HepG2 (cell line): Measurements from ENCODE around the gene OVCA2. TPM values are rescaled to one million over a fixed set of nuclear protein-coding genes. Genes with fewer than 3 reads are reported as not detected.

Source experiments
- AGO2 ChIP-seq: fragments of 200-400 bp; formaldehyde crosslinking; optimal IDR thresholded peaks from 2 replicates; pipeline ENCODE3; 2017; ENCODE audit warnings: mild to moderate bottlenecking, low read depth, low read length, moderate library complexity
- CTCF ChIP-seq: sonication (generic); formaldehyde crosslinking; IDR thresholded peaks from 2 replicates; pipeline ENCODE4 v1.5.0; 2020; ENCODE audit warnings: mild to moderate bottlenecking, missing genetic modification reagents, moderate library complexity
- FLYWCH1 ChIP-seq: sonication (generic); formaldehyde crosslinking; IDR thresholded peaks from 2 replicates; pipeline ENCODE4 v1.8.1; 2023; ENCODE audit warnings: mild to moderate bottlenecking, missing genetic modification reagents
- IRF2 ChIP-seq: IDR thresholded peaks from 2 replicates; pipeline ENCODE4 v1.6.1; 2018; ENCODE audit warnings: missing genetic modification reagents, missing compliant biosample characterization
- ISL2 ChIP-seq: sonication (generic); formaldehyde crosslinking; IDR thresholded peaks from 2 replicates; pipeline ENCODE4 v1.5.0; 2020; ENCODE audit warnings: missing genetic modification reagents
- JUND ChIP-seq: sonication (generic); formaldehyde crosslinking; IDR thresholded peaks from 2 replicates; pipeline ENCODE4 v1.8.0; 2022; ENCODE audit warnings: mild to moderate bottlenecking, missing genetic modification reagents
- MYPOP ChIP-seq: sonication (generic); formaldehyde crosslinking; IDR thresholded peaks from 2 replicates; pipeline ENCODE4 v1.8.1; 2023; ENCODE audit warnings: mild to moderate bottlenecking, moderate library complexity, missing genetic modification reagents
- PHF21A ChIP-seq: sonication (generic); formaldehyde crosslinking; IDR thresholded peaks from 2 replicates; pipeline ENCODE4 v1.5.0; 2020; ENCODE audit warnings: mild to moderate bottlenecking, missing genetic modification reagents
- POGZ ChIP-seq: sonication (generic); formaldehyde crosslinking; IDR thresholded peaks from 2 replicates; pipeline ENCODE4 v1.4.0; 2020; ENCODE audit warnings: mild to moderate bottlenecking, missing genetic modification reagents
- SNAPC4 ChIP-seq: sonication (generic); formaldehyde crosslinking; IDR thresholded peaks from 2 replicates; pipeline ENCODE4 v1.4.0; 2020; ENCODE audit warnings: mild to moderate bottlenecking, missing genetic modification reagents
- TBX2 ChIP-seq: sonication (generic); formaldehyde crosslinking; IDR thresholded peaks from 2 replicates; pipeline ENCODE4 v1.5.0; 2020; ENCODE audit warnings: missing genetic modification reagents, mild to moderate bottlenecking, borderline replicate concordance
- TSC22D2 ChIP-seq: sonication (generic); formaldehyde crosslinking; IDR thresholded peaks from 2 replicates; pipeline ENCODE4 v1.5.1; 2020; ENCODE audit warnings: missing genetic modification reagents, mild to moderate bottlenecking, borderline replicate concordance
- ZBTB42 ChIP-seq: sonication (generic); formaldehyde crosslinking; IDR thresholded peaks from 2 replicates; pipeline ENCODE4 v1.5.0; 2020; ENCODE audit warnings: mild to moderate bottlenecking, missing genetic modification reagents
- ZMAT3 ChIP-seq: sonication (generic); formaldehyde crosslinking; conservative IDR thresholded peaks from 2 replicates; pipeline ENCODE4 v1.7.0; 2021; ENCODE audit warnings: missing genetic modification reagents
- ZNF343 ChIP-seq: sonication (generic); formaldehyde crosslinking; IDR thresholded peaks from 2 replicates; pipeline ENCODE4 v1.4.0; 2020; ENCODE audit warnings: mild to moderate bottlenecking, missing genetic modification reagents
- ZNF550 ChIP-seq: sonication (generic); formaldehyde crosslinking; IDR thresholded peaks from 2 replicates; pipeline ENCODE4 v1.4.0; 2020; ENCODE audit warnings: mild to moderate bottlenecking, missing genetic modification reagents, borderline replicate concordance
- ZNF552 ChIP-seq: sonication (generic); formaldehyde crosslinking; IDR thresholded peaks from 2 replicates; pipeline ENCODE4 v1.9.0; 2022; ENCODE audit warnings: missing genetic modification reagents, mild to moderate bottlenecking, borderline replicate concordance
- ZNF691 ChIP-seq: sonication (generic); formaldehyde crosslinking; IDR thresholded peaks from 2 replicates; pipeline ENCODE4 v1.4.0; 2020; ENCODE audit warnings: missing genetic modification reagents, low read depth, mild to moderate bottlenecking, borderline replicate concordance
- ZNF761 ChIP-seq: sonication (generic); formaldehyde crosslinking; conservative IDR thresholded peaks from 2 replicates; pipeline ENCODE4 v1.4.0; 2020; ENCODE audit warnings: mild to moderate bottlenecking, missing genetic modification reagents
- ZNF768 ChIP-seq: sonication (generic); formaldehyde crosslinking; IDR thresholded peaks from 2 replicates; pipeline ENCODE4 v1.4.0; 2020; ENCODE audit warnings: missing genetic modification reagents
- ZSCAN31 ChIP-seq: sonication (generic); formaldehyde crosslinking; IDR thresholded peaks from 2 replicates; pipeline ENCODE4 v1.5.0; 2020; ENCODE audit warnings: low read depth, mild to moderate bottlenecking, missing genetic modification reagents
- polyA plus RNA-seq, 8 experiments: library from polyadenylated mRNA; depleted of rRNA in 3 of 8; stranded (reverse) in 7 of 8; unstranded in 1 of 8; fragments of >200 nt; fragmentation: Illumina TruSeq in 4 of 8; extraction: Trizol in 4 of 8; gene quantifications; 2 replicates each; pipeline versions ENCODE4 v1.2.1 to v1.2.3, GENCODE V29; 2011 to 2016; ENCODE audit warnings: low read depth in 4 of 8, missing spikeins in 1 of 8, mixed read lengths in 1 of 8; ENCODE audit not compliant: insufficient read depth in 1 of 8
- total RNA-seq, 5 experiments: library from RNA; depleted of rRNA; stranded (reverse); fragments of >200 nt; fragmentation: Illumina TruSeq; extraction: Trizol; gene quantifications; 2 replicates each; pipeline ENCODE4 v1.2.3, GENCODE V29; 2016; ENCODE audit warnings: low read depth in 1 of 5

OVCA2 gene
- total and polyA plus RNA-seq, 2 of the 13 experiments (the other 11 are each of a cell fraction or from before 2014, with no cell fraction given): 23.7 to 28.2 TPM

GRCh38 chr17:2041561-2042389 is at the start of gene OVCA2 (continued):
- TF ChIP-seq SNAPC4 (CRISPR knock-in tag) (no peak), ZNF550 (CRISPR knock-in tag) (no peak), FLYWCH1 (no peak), TBX2 (peak; percentile 79), POGZ (CRISPR knock-in tag) (peak; percentile 71), IRF2 (CRISPR knock-in tag) (peak; percentile 88), ZBTB42 (CRISPR knock-in tag) (0 out of 2 replicates have a peak, but pooled peaks have one; percentile 49), ZNF761 (CRISPR knock-in tag) (peak; percentile 76; the same call in 1 of the 2 replicates), CTCF (CRISPR knock-in tag) (peak; percentile 93), ZMAT3 (CRISPR knock-in tag) (no peak), ZNF343 (CRISPR knock-in tag) (0 out of 2 replicates have a peak, but pooled peaks have one; percentile 40), ZNF691 (CRISPR knock-in tag) (peak; percentile 38; the same call in 1 of the 2 replicates), JUND (CRISPR knock-in tag) (no peak), ZSCAN31 (CRISPR knock-in tag) (peak; percentile 96), ZNF552 (CRISPR knock-in tag) (0 out of 2 replicates have a peak, but pooled peaks have one; percentile 83), MYPOP (CRISPR knock-in tag) (peak; percentile 47; the same call in 1 of the 2 replicates), ISL2 (CRISPR knock-in tag) (peak; percentile 52), ZNF768 (peak; percentile 76), PHF21A (no peak), TSC22D2 (peak; percentile 55; the same call in 1 of the 2 replicates), AGO2 (peak; percentile 94)
